CD14-positive monocyte (primary cell): ENCODE measurements around the gene HOXB4. TPM values are rescaled to one million over a fixed set of nuclear protein-coding genes. Genes with fewer than 3 reads are reported as not detected.

Source experiments
- DNase-seq, 3 donors: peaks; one replicate each; pipeline ENCODE4 v3.0.0-alpha.2; 2011 to 2022
- H2AFZ ChIP-seq: 2 replicates; pipeline ENCODE4 v1.6.0; 2012; ENCODE audit warnings: mild to moderate bottlenecking, low read depth, low read length, inconsistent platforms; ENCODE audit not compliant: insufficient read depth, poor library complexity, severe bottlenecking
- H3K27ac ChIP-seq, 2 donors: 1 replicate in 1 of 2; 2 replicates in 1 of 2; pipeline ENCODE4 v1.5.1; 2012 to 2013; ENCODE audit warnings: low read length in 2 of 2, control low read depth in 1 of 2, inconsistent platforms in 1 of 2, low read depth in 1 of 2, mild to moderate bottlenecking in 1 of 2
- H3K27me3 ChIP-seq, 2 donors: one replicate each; pipeline versions ENCODE4 v1.6.0 to v1.6.1; 2011 to 2013; ENCODE audit warnings: low read length in 2 of 2; ENCODE audit not compliant: control insufficient read depth in 2 of 2, insufficient read depth in 2 of 2
- H3K36me3 ChIP-seq, 2 donors: replicated peaks in 1 of 2; 1 replicate in 1 of 2; 2 replicates in 1 of 2; pipeline versions ENCODE4 v1.5.1 to v1.6.1; 2012 to 2013; ENCODE audit warnings: low read length in 2 of 2, control low read depth in 1 of 2, inconsistent platforms in 1 of 2, mild to moderate bottlenecking in 1 of 2; ENCODE audit not compliant: insufficient read depth in 2 of 2, control insufficient read depth in 1 of 2
- H3K4me1 ChIP-seq, 2 donors: 1 replicate in 1 of 2; 2 replicates in 1 of 2; pipeline versions ENCODE4 v1.5.1 to v1.6.1; 2012 to 2013; ENCODE audit warnings: low read length in 2 of 2, control low read depth in 1 of 2, inconsistent platforms in 1 of 2, mild to moderate bottlenecking in 1 of 2, moderate library complexity in 1 of 2; ENCODE audit not compliant: insufficient read depth in 2 of 2, control insufficient read depth in 1 of 2
- H3K4me2 ChIP-seq: replicated peaks from 2 replicates; pipeline ENCODE3; 2012; ENCODE audit warnings: low read length, moderate library complexity, mild to moderate bottlenecking; ENCODE audit not compliant: poor library complexity, severe bottlenecking; ENCODE audit errors: extremely low read depth
- H3K4me3 ChIP-seq, 3 experiments: fragments of 200-600 bp in 1 of 3; sonication (generic) in 1 of 3; replicated peaks in 1 of 3; 1 replicate in 2 of 3; 2 replicates in 1 of 3; pipeline ENCODE4 v1.5.1; 2011 to 2013; ENCODE audit warnings: low read length in 3 of 3, mild to moderate bottlenecking in 3 of 3, control low read depth in 2 of 3, low read depth in 2 of 3, inconsistent platforms in 1 of 3, moderate library complexity in 1 of 3
- H3K79me2 ChIP-seq: 2 replicates; pipeline ENCODE4 v1.6.0; 2012; ENCODE audit warnings: mild to moderate bottlenecking, control low read depth, inconsistent platforms, low read length, moderate library complexity; ENCODE audit not compliant: insufficient read depth
- H3K9ac ChIP-seq: 2 replicates; pipeline ENCODE4 v1.6.0; 2017; ENCODE audit warnings: low read length, mild to moderate bottlenecking; ENCODE audit not compliant: insufficient read depth, poor library complexity, severe bottlenecking
- H3K9me3 ChIP-seq, 2 donors: replicated peaks in 1 of 2; 1 replicate in 1 of 2; 2 replicates in 1 of 2; pipeline versions ENCODE4 v1.5.1 to v1.6.1; 2012 to 2013; ENCODE audit warnings: low read length in 2 of 2, control low read depth in 1 of 2; ENCODE audit not compliant: control insufficient read depth in 1 of 2, insufficient read depth in 1 of 2
- H4K20me1 ChIP-seq: 2 replicates; pipeline ENCODE4 v1.6.0; 2012; ENCODE audit warnings: mild to moderate bottlenecking, low read length, control low read depth, moderate library complexity; ENCODE audit not compliant: insufficient read depth
- H3K27ac Mint-ChIP-seq, 7 donors: one replicate each; pipeline ENCODE4 v1.8.0; 2020; ENCODE audit warnings: mild to moderate bottlenecking in 7 of 7, mixed read lengths in 7 of 7, moderate library complexity in 6 of 7, inconsistent platforms in 2 of 7
- H3K27me3 Mint-ChIP-seq, 3 donors: one replicate each; pipeline ENCODE4 v1.8.0; 2021 to 2022; ENCODE audit warnings: low read depth in 3 of 3, mild to moderate bottlenecking in 3 of 3, mixed read lengths in 3 of 3, moderate library complexity in 3 of 3, inconsistent platforms in 1 of 3
- H3K36me3 Mint-ChIP-seq, 2 donors: one replicate each; pipeline ENCODE4 v1.8.0; 2020; ENCODE audit warnings: mixed read lengths in 2 of 2, inconsistent platforms in 1 of 2, mild to moderate bottlenecking in 1 of 2
- H3K4me1 Mint-ChIP-seq: one replicate; pipeline ENCODE4 v1.8.0; 2020; ENCODE audit warnings: mild to moderate bottlenecking, mixed read lengths
- H3K4me3 Mint-ChIP-seq, 2 donors: one replicate each; pipeline ENCODE4 v1.8.0; 2020; ENCODE audit warnings: mild to moderate bottlenecking in 2 of 2, mixed read lengths in 2 of 2, moderate library complexity in 1 of 2
- H3K9me3 Mint-ChIP-seq, 7 donors: one replicate each; pipeline ENCODE4 v1.8.0; 2020 to 2022; ENCODE audit warnings: mixed read lengths in 7 of 7, mild to moderate bottlenecking in 6 of 7, moderate library complexity in 6 of 7, inconsistent platforms in 2 of 7
- CTCF ChIP-seq: fragments of 200-600 bp; IDR thresholded peaks from one replicate; pipeline ENCODE4 v1.8.0; 2022; ENCODE audit warnings: antibody characterized with exemption, mild to moderate bottlenecking
- WGBS: methylation state at CpG from one replicate; pipeline ENCODE4 v1.1.5; 2013; ENCODE audit warnings: missing lambda C conversion rate; ENCODE audit not compliant: insufficient coverage; 5-methylcytosine and 5-hydroxymethylcytosine counted together
- intact Hi-C, 2 donors: fragments of 100-400 bp; cut with micrococcal nuclease; formaldehyde crosslinking; loops; one replicate each; pipeline versions ENCODE4 v1.15.0 to v1.15.1; 2023
- polyA plus RNA-seq, 3 donors: library from polyadenylated mRNA; depleted of rRNA in 1 of 3; unstranded in 2 of 3; stranded (reverse) in 1 of 3; fragments of 300-500 nt in 2 of 3; fragments of >200 nt in 1 of 3; fragmentation: Illumina TruSeq in 2 of 3; gene quantifications; 1 replicate in 2 of 3; 2 replicates in 1 of 3; pipeline ENCODE4 v1.2.3, GENCODE V29; 2012 to 2021

HOXB4 gene
- polyA plus RNA-seq, 3 donors: 0.16 TPM; not detected in 2

GRCh38 chr17:48548523-48549280 is 29.4 kb downstream of the HOXB4 start:
- no peaks in the 10 kb centered on the region for H4K20me1 ChIP-seq
- peak overlapping the region; percentile 73 to 84 for H3K4me3 Mint-ChIP-seq
- DNase-seq: no peak
- no peaks in the 10 kb centered on the region for H3K79me2 ChIP-seq
- H3K4me3 ChIP-seq: peak overlapping the region; percentile 29 to 76 (median 57)
- TF ChIP-seq CTCF: no peak
- H3K27me3 ChIP-seq: peaks cover 19 to 49% of the 10 kb centered on the region in 2 donors
- H3K9ac ChIP-seq: peak overlapping the region; percentile 42
- peaks cover 58 to 61% (median 58%) of the 10 kb centered on the region in 3 donors for H3K27me3 Mint-ChIP-seq
- H3K36me3 ChIP-seq: no peaks in the 10 kb centered on the region
- intact Hi-C loops: no loop called here
- no peaks in the 10 kb centered on the region for H3K9me3 ChIP-seq
- H3K4me1 Mint-ChIP-seq: peaks cover 37% of the 10 kb centered on the region
- H3K27ac Mint-ChIP-seq: no peak overlapping the region
- peak overlapping the region; percentile 76 for H3K4me2 ChIP-seq
- H2AFZ ChIP-seq: peak overlapping the region; percentile 83
- H3K27ac ChIP-seq: no peak overlapping the region
- H3K9me3 Mint-ChIP-seq: peaks cover 0 to 9% (median 4%) of the 10 kb centered on the region in 7 donors
- H3K4me1 ChIP-seq: peaks cover 19 to 30% of the 10 kb centered on the region in 2 donors
- WGBS: no CpG with 5 or more reads among the region's 6 CpGs
- peaks cover 0 to 5% of the 10 kb centered on the region in 2 donors for H3K36me3 Mint-ChIP-seq

DNA sequence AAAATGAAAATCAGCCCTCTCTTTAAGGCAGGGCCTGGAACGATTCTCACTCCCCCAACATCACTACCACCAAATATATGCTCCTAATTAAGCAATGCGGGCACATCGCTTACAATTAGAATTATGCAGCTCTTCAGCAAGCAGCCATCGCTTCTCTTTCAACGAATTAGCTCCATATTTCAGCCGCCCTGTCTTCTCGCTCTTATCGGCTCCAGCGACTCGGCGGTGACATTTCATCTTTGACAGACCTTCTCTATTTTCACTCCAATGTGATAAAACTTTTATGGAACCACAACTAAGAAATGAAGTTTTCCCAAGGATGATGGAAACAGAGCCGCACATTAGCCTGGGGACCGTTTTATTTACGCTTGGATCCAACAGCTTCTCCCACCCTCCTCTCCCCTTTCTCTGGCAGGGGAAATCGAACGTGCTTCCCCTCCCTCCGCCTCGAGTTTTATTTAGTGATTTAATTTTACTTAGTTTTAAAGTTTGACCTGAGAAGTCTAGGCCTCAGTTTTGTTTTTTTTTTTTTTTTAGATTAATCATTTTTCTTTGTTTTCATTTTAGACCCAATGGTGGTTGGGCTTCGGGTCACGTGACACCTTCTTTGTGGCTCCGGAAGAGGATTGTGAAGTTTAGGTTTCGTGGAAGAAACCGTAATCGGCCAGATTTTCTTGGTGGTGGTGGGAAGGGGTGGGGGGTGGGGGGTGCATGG is 30.2 kb downstream of the HOXB4 start:
- Histone ChIP-seq H3K4me3 (peak overlapping the region; percentile 29 to 76 (median 57)), H3K79me2 (no peaks in the 10 kb centered on the region), H3K4me2 (peak overlapping the region; percentile 76), H3K36me3 (no peaks in the 10 kb centered on the region), H3K9ac (peak overlapping the region; percentile 42), H3K27me3 (peaks cover 20 to 51% of the 10 kb centered on the region in 2 donors), H4K20me1 (no peaks in the 10 kb centered on the region), H3K4me1 (peaks cover 23 to 38% of the 10 kb centered on the region in 2 donors), H3K9me3 (no peaks in the 10 kb centered on the region), H3K27ac (no peak overlapping the region), H2AFZ (peak overlapping the region; percentile 83)
- peak overlapping the region; percentile 73 to 84 for H3K4me3 Mint-ChIP-seq
- H3K9me3 Mint-ChIP-seq: peaks cover 0 to 9% (median 8%) of the 10 kb centered on the region in 7 donors
- H3K27ac Mint-ChIP-seq: peak overlapping the region in 2 of 7 donors; percentile 24 to 58
- no peak for TF ChIP-seq CTCF
- peaks cover 59 to 60% (median 59%) of the 10 kb centered on the region in 3 donors for H3K27me3 Mint-ChIP-seq
- DNase-seq: peak in 2 of 3 donors; percentile 49 to 52
- peaks cover 42% of the 10 kb centered on the region for H3K4me1 Mint-ChIP-seq
- H3K36me3 Mint-ChIP-seq: peaks cover 0 to 5% of the 10 kb centered on the region in 2 donors
- intact Hi-C loops: no loop called here
- WGBS: 14% methylated on average over 17 of the region's 24 CpGs
